IMR-90 (cell line): ENCODE measurements around the gene AKAP6. TPM values are rescaled to one million over a fixed set of nuclear protein-coding genes. Genes with fewer than 3 reads are reported as not detected.

ENCODE experiments used
- ATAC-seq: fragments of 200-7000 bp; cut with Tn5 transposase; 2 replicates; pipeline ENCODE4 v1.9.1; 2020; ENCODE audit warnings: low read depth, mild to moderate bottlenecking, moderate library complexity
- BruUV-seq: library from RNA; stranded (reverse); fragments of 400-500 nt; replicated peaks from 2 replicates; lab custom pipeline; 2021; lab: Mats Ljungman, UMichigan
- CTCF ChIA-PET: fragments of 300-600 bp; formaldehyde crosslinking; extraction: SDS; loops from one replicate; lab custom pipeline; 2021; ENCODE audit warnings: antibody characterized with exemption; lab: Yijun Ruan, JAX
- POLR2A ChIA-PET: fragments of 300-600 bp; sonication (Branson Sonifier 250); formaldehyde crosslinking; loops from one replicate; lab custom pipeline; 2022; ENCODE audit warnings: antibody characterized with exemption; ENCODE audit not compliant: unreplicated experiment; lab: Charles Lee
- DNase-seq: peaks from one replicate; pipeline ENCODE4 v3.0.0; 2013
- H2AFZ ChIP-seq: replicated peaks from 2 replicates; pipeline ENCODE3; 2013; ENCODE audit warnings: low read length, mild to moderate bottlenecking; ENCODE audit not compliant: poor library complexity
- H2AK5ac ChIP-seq: 2 replicates; pipeline ENCODE4 v1.6.1; 2013; ENCODE audit warnings: low read depth, low read length, inconsistent platforms
- H2AK9ac ChIP-seq: replicated peaks from 2 replicates; pipeline ENCODE3; 2013; ENCODE audit warnings: mild to moderate bottlenecking, low read depth, low read length, moderate library complexity; ENCODE audit not compliant: poor library complexity
- H2BK120ac ChIP-seq: 2 replicates; pipeline ENCODE4 v1.6.1; 2013; ENCODE audit warnings: low read depth, low read length, inconsistent platforms
- H2BK15ac ChIP-seq: 3 replicates; pipeline ENCODE4 v1.6.1; 2013; ENCODE audit warnings: low read depth, low read length, inconsistent platforms
- H2BK20ac ChIP-seq: 2 replicates; pipeline ENCODE4 v1.6.1; 2013; ENCODE audit warnings: low read depth, mild to moderate bottlenecking, inconsistent platforms, low read length, moderate library complexity
- H2BK5ac ChIP-seq: 2 replicates; pipeline ENCODE4 v1.6.1; 2013; ENCODE audit warnings: mild to moderate bottlenecking, low read depth, low read length, inconsistent platforms; ENCODE audit not compliant: poor library complexity, severe bottlenecking
- H3K14ac ChIP-seq: replicated peaks from 2 replicates; pipeline ENCODE4 v1.6.1; 2013; ENCODE audit warnings: low read depth, low read length, inconsistent platforms
- H3K18ac ChIP-seq: 2 replicates; pipeline ENCODE4 v1.6.1; 2013; ENCODE audit warnings: low read depth, low read length, control low read depth
- H3K23ac ChIP-seq: 2 replicates; pipeline ENCODE4 v1.6.1; 2013; ENCODE audit warnings: low read depth, low read length, inconsistent platforms
- H3K27ac ChIP-seq: 2 replicates; pipeline ENCODE4 v1.5.1; 2013; ENCODE audit warnings: mild to moderate bottlenecking, control low read depth, low read length; ENCODE audit not compliant: insufficient read depth
- H3K27me3 ChIP-seq: 2 replicates; pipeline ENCODE4 v1.6.1; 2013; ENCODE audit warnings: low read length; ENCODE audit not compliant: control insufficient read depth, insufficient read depth
- H3K36me3 ChIP-seq: 2 replicates; pipeline ENCODE4 v1.6.1; 2013; ENCODE audit warnings: low read length, mixed read lengths; ENCODE audit not compliant: control insufficient read depth, insufficient read depth
- H3K4ac ChIP-seq: 2 replicates; pipeline ENCODE4 v1.6.1; 2013; ENCODE audit warnings: low read depth, low read length, inconsistent platforms
- H3K4me1 ChIP-seq: 2 replicates; pipeline ENCODE4 v1.6.1; 2013; ENCODE audit warnings: low read length, mixed read lengths; ENCODE audit not compliant: control insufficient read depth, insufficient read depth
- H3K4me2 ChIP-seq: 2 replicates; pipeline ENCODE4 v1.6.1; 2013; ENCODE audit warnings: low read depth, mild to moderate bottlenecking, control low read depth, low read length, moderate library complexity
- H3K4me3 ChIP-seq: 2 replicates; pipeline ENCODE4 v1.5.1; 2013; ENCODE audit warnings: low read depth, mild to moderate bottlenecking, control low read depth, low read length, moderate library complexity; ENCODE audit not compliant: insufficient read depth
- H3K56ac ChIP-seq: 2 replicates; pipeline ENCODE4 v1.6.1; 2013; ENCODE audit warnings: low read length, inconsistent platforms; ENCODE audit not compliant: insufficient read depth; ENCODE audit errors: extremely low read depth
- H3K79me1 ChIP-seq, 2 experiments: 2 replicates each; pipeline ENCODE4 v1.6.1; 2013; ENCODE audit warnings: low read length in 2 of 2, inconsistent platforms in 1 of 2, low read depth in 1 of 2
- H3K9ac ChIP-seq: 2 replicates; pipeline ENCODE4 v1.6.1; 2013; ENCODE audit warnings: low read depth, low read length, control low read depth
- H3K9me1 ChIP-seq: 2 replicates; pipeline ENCODE4 v1.6.1; 2013; ENCODE audit warnings: low read length, inconsistent platforms; ENCODE audit not compliant: insufficient read depth
- H3K9me3 ChIP-seq: 2 replicates; pipeline ENCODE4 v1.6.1; 2013; ENCODE audit warnings: low read length; ENCODE audit not compliant: control insufficient read depth, insufficient read depth
- H4K20me1 ChIP-seq: 2 replicates; pipeline ENCODE4 v1.6.1; 2013; ENCODE audit warnings: low read length, inconsistent platforms; ENCODE audit not compliant: insufficient read depth
- H4K5ac ChIP-seq: 2 replicates; pipeline ENCODE4 v1.6.1; 2013; ENCODE audit warnings: mild to moderate bottlenecking, low read depth, low read length, control low read depth
- H4K8ac ChIP-seq, 2 experiments: 2 replicates each; pipeline ENCODE4 v1.6.1; 2013; ENCODE audit warnings: low read depth in 2 of 2, low read length in 2 of 2, control low read depth in 1 of 2, inconsistent platforms in 1 of 2
- H4K91ac ChIP-seq: 2 replicates; pipeline ENCODE4 v1.6.1; 2013; ENCODE audit warnings: low read depth, low read length, inconsistent platforms; ENCODE audit not compliant: insufficient read depth
- BHLHE40 ChIP-seq: fragments of 150-350 bp; IDR thresholded peaks from 2 replicates; pipeline ENCODE4 v1.6.1; 2016; ENCODE audit warnings: mild to moderate bottlenecking, low read depth, low read length
- CEBPB ChIP-seq: IDR thresholded peaks from 2 replicates; pipeline ENCODE4 v1.6.1; 2012; ENCODE audit warnings: low read depth, low read length, improper control_type of control experiment
- CHD1 ChIP-seq: IDR thresholded peaks from 2 replicates; pipeline ENCODE4 v1.6.1; 2012; ENCODE audit warnings: low read depth, low read length, improper control_type of control experiment
- CTCF ChIP-seq: conservative IDR thresholded peaks from 2 replicates; pipeline ENCODE4 v1.5.1; 2012; ENCODE audit warnings: mild to moderate bottlenecking, low read depth, low read length, improper control_type of control experiment
- FOS ChIP-seq: fragments of 150-350 bp; IDR thresholded peaks from 2 replicates; pipeline ENCODE4 v1.6.1; 2016; ENCODE audit warnings: low read depth, low read length
- NFE2L2 ChIP-seq: fragments of 150-350 bp; IDR thresholded peaks from 2 replicates; pipeline ENCODE4 v1.6.1; 2016; ENCODE audit warnings: low read depth, mild to moderate bottlenecking, low read length
- POLR2A ChIP-seq: IDR thresholded peaks from 2 replicates; pipeline ENCODE4 v1.6.1; 2012; ENCODE audit warnings: mild to moderate bottlenecking, low read depth, low read length
- RFX5 ChIP-seq: IDR thresholded peaks from 2 replicates; pipeline ENCODE4 v1.8.0; 2012; ENCODE audit warnings: low read depth, mild to moderate bottlenecking, low read length, moderate library complexity
- dilution Hi-C: fragments of 300-500 bp; cut with HindIII; formaldehyde crosslinking; loops from one replicate; pipeline ENCODE4 v1.14.3; 2018; ENCODE audit warnings: low sequenced_read_pairs; ENCODE audit not compliant: unreplicated experiment
- in situ Hi-C: fragments of 300-500 bp; cut with MboI; formaldehyde crosslinking; loops from 3 replicates; pipeline ENCODE4 v1.14.3; 2019; ENCODE audit warnings: low sequenced_read_pairs, inconsistent platforms, mixed read lengths
- intact Hi-C: fragments of 100-400 bp; cut with micrococcal nuclease; formaldehyde crosslinking; loops from 2 replicates; pipeline ENCODE4 v1.10.0; 2022
- polyA plus RNA-seq, 3 experiments: library from polyadenylated mRNA; depleted of rRNA; stranded (reverse); fragments of >200 nt; gene quantifications; 2 replicates each; pipeline ENCODE4 v1.2.3, GENCODE V29; 2012; ENCODE audit warnings: low replicate concordance in 1 of 3
- total RNA-seq: library from RNA; depleted of rRNA; stranded (reverse); fragments of >200 nt; gene quantifications from 2 replicates; pipeline ENCODE4 v1.2.3, GENCODE V29; 2012

Gene AKAP6
- total and polyA plus RNA-seq, 2 of the 4 experiments (the other 2 are of a cell fraction): 0.22 to 1.6 TPM

DNA sequence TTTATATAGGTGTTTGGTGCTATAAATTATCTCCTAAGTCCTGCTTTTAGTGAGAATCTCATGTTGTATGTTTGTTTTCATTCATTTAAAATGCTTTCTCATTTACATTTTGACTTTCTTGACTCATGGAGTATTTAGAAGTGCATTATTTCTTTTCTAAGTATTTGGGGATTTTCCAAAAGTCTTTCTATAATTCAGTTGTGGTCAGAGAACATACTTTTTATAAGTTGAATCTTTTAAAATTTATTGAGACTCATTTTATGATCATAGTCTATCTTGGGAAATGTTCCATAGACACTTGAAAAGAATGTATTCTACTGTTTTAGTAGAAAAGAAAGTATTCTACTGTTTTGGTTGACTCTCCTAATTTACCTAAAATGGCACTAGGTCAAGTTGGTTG lies 168.2 kb downstream of the AKAP6 start:
- DNase-seq (no peak), ATAC-seq (no peak)
- ChIA-PET CTCF (interaction anchor here (1.4 kb wide), 1 partner anchor 16 kb away, joined by 4 read pairs; no protein-coding TSS in a partner anchor), POLR2A (no interaction called here)
- intact Hi-C loops: no loop called here
- H3K9me1 ChIP-seq: 0 out of 2 replicates have a peak, but pooled peaks cover 4% of the 10 kb centered on the region
- H3K27me3 ChIP-seq: no peaks in the 10 kb centered on the region
- no peak overlapping the region for H3K23ac ChIP-seq
- H2BK15ac ChIP-seq: no peak overlapping the region
- no peaks in the 10 kb centered on the region for H4K20me1 ChIP-seq
- no peaks in the 10 kb centered on the region for H3K36me3 ChIP-seq
- TF ChIP-seq POLR2A: no peak
- TF ChIP-seq CEBPB: no peak
- TF ChIP-seq CHD1: no peak
- TF ChIP-seq BHLHE40: no peak
- TF ChIP-seq CTCF: no peak
- no peak for TF ChIP-seq FOS
- TF ChIP-seq RFX5: no peak
- TF ChIP-seq NFE2L2: no peak
- no peaks in the 10 kb centered on the region for H3K79me1 ChIP-seq
- dilution Hi-C loops: no loop called here
- H2AK9ac ChIP-seq: no peak overlapping the region
- H2AFZ ChIP-seq: no peak overlapping the region
- no peak overlapping the region for H3K18ac ChIP-seq
- no peaks in the 10 kb centered on the region for H3K9me3 ChIP-seq
- no peak overlapping the region for H2BK120ac ChIP-seq
- H2AK5ac ChIP-seq: no peak overlapping the region
- H4K5ac ChIP-seq: no peak overlapping the region
- H3K4me3 ChIP-seq: no peak overlapping the region
- H3K4me2 ChIP-seq: no peak overlapping the region
- H4K91ac ChIP-seq: no peak overlapping the region
- in situ Hi-C loops: no loop called here
- H3K9ac ChIP-seq: no peak overlapping the region
- no peak overlapping the region for H3K56ac ChIP-seq
- no peak overlapping the region for H2BK20ac ChIP-seq
- H3K4me1 ChIP-seq: peaks cover 14% of the 10 kb centered on the region
- H3K27ac ChIP-seq: no peak overlapping the region
- H2BK5ac ChIP-seq: no peak overlapping the region
- no peak overlapping the region for H4K8ac ChIP-seq
- no peak overlapping the region for H3K4ac ChIP-seq
- H3K14ac ChIP-seq: no peak overlapping the region
- BruUV-seq: no TSS peak
